ENCODE data around the gene WLS.

WLS gene

DNA sequence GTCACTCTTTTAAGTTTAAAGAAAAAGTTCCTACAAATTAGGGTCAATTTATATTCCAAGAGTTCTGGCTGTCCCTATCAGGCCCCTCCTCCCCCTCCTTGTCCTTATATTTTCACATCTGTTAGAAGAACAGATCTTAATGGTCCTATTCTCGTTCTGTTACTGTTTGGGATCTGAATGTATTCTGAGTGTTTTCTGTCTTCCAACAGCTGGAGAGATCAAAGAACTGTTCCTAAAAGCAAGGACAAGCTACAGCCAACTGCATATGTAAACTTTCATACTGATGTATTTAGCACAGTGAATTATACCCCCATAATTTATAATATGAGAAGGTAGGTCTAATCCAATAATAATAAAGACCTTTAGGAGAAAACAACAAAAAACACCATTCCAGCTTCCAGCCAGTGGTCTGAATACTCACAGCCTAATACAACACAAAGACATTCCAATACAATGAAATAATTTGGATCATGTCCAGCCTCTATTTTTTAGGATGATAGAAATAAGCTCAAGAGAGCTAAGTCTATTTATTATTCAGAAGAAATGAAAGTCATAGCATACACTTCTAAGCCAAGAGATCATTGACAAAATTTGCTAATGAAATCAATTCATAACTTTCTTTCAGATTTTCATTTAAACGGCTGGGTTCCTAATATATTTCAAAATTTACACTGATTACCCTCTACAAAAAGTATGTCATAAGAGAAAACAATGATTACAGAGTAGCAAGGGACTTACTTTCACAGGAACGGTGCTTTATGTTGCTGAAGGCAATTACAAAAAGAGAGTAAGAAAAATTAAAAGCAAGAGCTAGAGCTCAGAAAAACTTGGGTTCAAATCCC lies 25.3 kb downstream of the WLS start:
- H3K4me3 ChIP-seq (ENCODE audit: low read length in 2 of 2), result no peak overlapping the region

DNA sequence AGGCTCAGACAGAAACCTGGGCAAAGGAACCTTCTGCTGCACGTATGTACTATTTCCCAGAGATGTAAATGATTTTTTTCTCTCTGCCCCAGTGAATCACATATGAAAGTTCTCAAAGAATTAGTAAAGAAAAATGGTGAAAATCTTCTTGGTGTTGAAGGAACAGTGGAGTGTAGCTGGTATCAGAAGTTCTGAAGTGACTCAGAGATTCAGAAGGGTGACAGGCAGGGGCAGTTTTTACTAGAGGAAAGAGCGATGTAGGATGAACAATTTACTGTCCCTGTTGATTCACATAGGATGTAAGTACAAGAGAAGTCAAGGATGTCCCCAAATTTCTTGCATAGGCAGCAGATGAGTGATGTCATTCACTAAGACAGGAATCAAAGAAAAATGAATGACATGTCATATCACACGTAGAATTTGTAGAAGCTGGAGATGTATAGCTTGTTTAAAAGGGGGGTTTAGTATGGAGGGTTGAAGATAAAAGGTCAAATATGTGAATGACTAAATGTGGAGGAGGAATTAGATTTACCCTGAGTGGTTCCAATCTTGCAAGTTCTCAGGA lies 26.4 kb downstream of the WLS start:
- Histone ChIP-seq H3K27me3 (ENCODE audit: control insufficient read depth in 3 of 3, insufficient read depth in 3 of 3, low read depth in 1 of 3, low read length in 3 of 3) (peaks cover 0 to 2% (median 0%) of the 10 kb centered on the region in 3 experiments), H4K8ac (ENCODE audit: low read depth, low read length) (no peak overlapping the region), H2BK12ac (ENCODE audit: low read length) (no peak overlapping the region), H3K23ac (ENCODE audit: low read depth, low read length, poor library complexity) (no peak overlapping the region), H3K79me1 (ENCODE audit: low read depth, low read length) (no peaks in the 10 kb centered on the region), H2BK5ac (ENCODE audit: low read length) (no peak overlapping the region), H3K4ac (ENCODE audit: low read length) (no peak overlapping the region), H3K18ac (ENCODE audit: low read length) (no peak overlapping the region), H3K27ac (replicated peaks; ENCODE audit: low read length) (no peak overlapping the region), H3K4me2 (ENCODE audit: insufficient read depth, low read length, poor library complexity, severe bottlenecking) (no peak overlapping the region), H2BK15ac (ENCODE audit: low read length) (no peak overlapping the region), H3K36me3 (replicated peaks in 1 of 2; ENCODE audit: control insufficient read depth in 2 of 2, insufficient read depth in 2 of 2, low read length in 2 of 2) (peaks cover 0 to 49% of the 10 kb centered on the region in 2 donors), H3K14ac (ENCODE audit: low read length) (no peak overlapping the region), H2BK120ac (ENCODE audit: low read depth, low read length) (no peak overlapping the region), H2AK5ac (ENCODE audit: low read depth, low read length) (no peak overlapping the region), H3K4me1 (ENCODE audit: control insufficient read depth in 2 of 2, insufficient read depth in 1 of 2, low read depth in 1 of 2, low read length in 2 of 2) (peaks cover 2 to 3% of the 10 kb centered on the region in 2 donors), H2AFZ (ENCODE audit: low read length) (no peak overlapping the region), H3K9ac (ENCODE audit: low read depth, low read length, poor library complexity) (no peak overlapping the region), H3K9me3 (replicated peaks in 1 of 2; ENCODE audit: control insufficient read depth in 2 of 2, insufficient read depth in 1 of 2, low read depth in 1 of 2, low read length in 2 of 2) (no peaks in the 10 kb centered on the region), H4K91ac (ENCODE audit: low read depth, low read length, poor library complexity) (no peak overlapping the region), H3K4me3 (ENCODE audit: low read length in 2 of 2) (no peak overlapping the region)
- no peak for DNase-seq (ENCODE audit: low spot score)
- no CpG with 5 or more reads among the region's 3 CpGs for WGBS, 2 donors (ENCODE audit: extremely low coverage in 2 of 2, insufficient read length in 2 of 2, insufficient replicate concordance in 1 of 2)

More for the DNA sequence above, 25.3 kb downstream of the WLS start:
- Histone ChIP-seq H3K4ac (ENCODE audit: low read length) (no peak overlapping the region), H3K23ac (ENCODE audit: low read depth, low read length, poor library complexity) (no peak overlapping the region), H4K8ac (ENCODE audit: low read depth, low read length) (no peak overlapping the region), H2AK5ac (ENCODE audit: low read depth, low read length) (no peak overlapping the region), H3K27me3 (ENCODE audit: control insufficient read depth in 3 of 3, insufficient read depth in 3 of 3, low read depth in 1 of 3, low read length in 3 of 3) (peaks cover 0 to 2% (median 0%) of the 10 kb centered on the region in 3 experiments), H3K9ac (ENCODE audit: low read depth, low read length, poor library complexity) (no peak overlapping the region), H3K4me2 (ENCODE audit: insufficient read depth, low read length, poor library complexity, severe bottlenecking) (no peak overlapping the region), H3K36me3 (replicated peaks in 1 of 2; ENCODE audit: control insufficient read depth in 2 of 2, insufficient read depth in 2 of 2, low read length in 2 of 2) (peaks cover 0 to 46% of the 10 kb centered on the region in 2 donors), H4K91ac (ENCODE audit: low read depth, low read length, poor library complexity) (no peak overlapping the region), H3K9me3 (replicated peaks in 1 of 2; ENCODE audit: control insufficient read depth in 2 of 2, insufficient read depth in 1 of 2, low read depth in 1 of 2, low read length in 2 of 2) (no peaks in the 10 kb centered on the region), H2BK12ac (ENCODE audit: low read length) (no peak overlapping the region), H3K79me1 (ENCODE audit: low read depth, low read length) (no peaks in the 10 kb centered on the region), H3K18ac (ENCODE audit: low read length) (no peak overlapping the region), H3K27ac (replicated peaks; ENCODE audit: low read length) (no peak overlapping the region), H2BK120ac (ENCODE audit: low read depth, low read length) (no peak overlapping the region), H2BK5ac (ENCODE audit: low read length) (no peak overlapping the region), H2AFZ (ENCODE audit: low read length) (no peak overlapping the region), H2BK15ac (ENCODE audit: low read length) (no peak overlapping the region), H3K14ac (ENCODE audit: low read length) (no peak overlapping the region), H3K4me1 (ENCODE audit: control insufficient read depth in 2 of 2, insufficient read depth in 1 of 2, low read depth in 1 of 2, low read length in 2 of 2) (peaks cover 7 to 9% of the 10 kb centered on the region in 2 donors)
- DNase-seq (ENCODE audit: low spot score), result no peak
- no CpG with 5 or more reads among the region's 3 CpGs for WGBS, 2 donors (ENCODE audit: extremely low coverage in 2 of 2, insufficient read length in 2 of 2, insufficient replicate concordance in 1 of 2)

DNA sequence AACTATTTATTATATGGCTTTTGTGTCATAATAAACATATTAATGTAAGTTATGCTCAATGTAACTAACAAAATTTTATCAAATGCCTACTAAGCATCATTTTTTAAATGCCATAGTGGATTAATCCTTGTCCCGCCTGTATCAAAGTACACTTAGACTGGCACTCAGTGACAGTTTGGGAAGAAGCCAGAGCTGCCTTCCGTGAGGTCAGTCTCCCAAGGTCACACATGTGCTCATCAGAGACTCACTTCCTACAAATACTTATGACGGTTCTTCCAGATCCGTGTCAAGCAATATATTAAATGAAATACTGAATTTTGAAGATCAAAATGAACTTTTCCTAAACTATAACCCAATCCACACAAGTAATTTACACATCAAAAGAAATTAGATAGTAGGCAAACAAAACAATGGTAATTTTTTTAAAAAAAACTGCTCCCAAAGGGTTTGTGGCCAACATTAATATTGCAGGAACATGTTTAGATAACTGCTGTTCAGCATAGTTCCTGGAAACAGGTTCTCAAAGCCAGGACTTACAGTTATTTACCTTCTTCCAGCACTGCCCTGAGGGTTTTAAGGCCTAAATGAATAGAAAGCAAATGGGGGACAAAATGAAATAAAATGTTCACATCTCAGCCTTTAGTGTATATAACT lies 27.2 kb downstream of the WLS start:
- H3K36me3 ChIP-seq (replicated peaks in 1 of 2; ENCODE audit: control insufficient read depth in 2 of 2, insufficient read depth in 2 of 2, low read length in 2 of 2), result peaks cover 0 to 45% of the 10 kb centered on the region in 2 donors
- no peak for DNase-seq (ENCODE audit: low spot score)
- no peak overlapping the region for H3K18ac ChIP-seq (ENCODE audit: low read length)
- no peaks in the 10 kb centered on the region for H3K9me3 ChIP-seq (replicated peaks in 1 of 2; ENCODE audit: control insufficient read depth in 2 of 2, insufficient read depth in 1 of 2, low read depth in 1 of 2, low read length in 2 of 2)
- H4K91ac ChIP-seq (ENCODE audit: low read depth, low read length, poor library complexity), result no peak overlapping the region
- no peak overlapping the region for H3K23ac ChIP-seq (ENCODE audit: low read depth, low read length, poor library complexity)
- no peak overlapping the region for H3K14ac ChIP-seq (ENCODE audit: low read length)
- no peak overlapping the region for H3K27ac ChIP-seq (replicated peaks; ENCODE audit: low read length)
- H2BK12ac ChIP-seq (ENCODE audit: low read length), result no peak overlapping the region
- H4K8ac ChIP-seq (ENCODE audit: low read depth, low read length), result no peak overlapping the region
- H2AFZ ChIP-seq (ENCODE audit: low read length), result no peak overlapping the region
- H3K9ac ChIP-seq (ENCODE audit: low read depth, low read length, poor library complexity), result no peak overlapping the region
- no peak overlapping the region for H2BK15ac ChIP-seq (ENCODE audit: low read length)
- H3K4me1 ChIP-seq (ENCODE audit: control insufficient read depth in 2 of 2, insufficient read depth in 1 of 2, low read depth in 1 of 2, low read length in 2 of 2), result no peaks in the 10 kb centered on the region
- no peaks in the 10 kb centered on the region for H3K79me1 ChIP-seq (ENCODE audit: low read depth, low read length)
- no peak overlapping the region for H2BK5ac ChIP-seq (ENCODE audit: low read length)
- H3K4me2 ChIP-seq (ENCODE audit: insufficient read depth, low read length, poor library complexity, severe bottlenecking), result no peak overlapping the region
- H3K27me3 ChIP-seq (ENCODE audit: control insufficient read depth in 3 of 3, insufficient read depth in 3 of 3, low read depth in 1 of 3, low read length in 3 of 3), result peaks cover 0 to 2% (median 0%) of the 10 kb centered on the region in 3 experiments
- H3K4ac ChIP-seq (ENCODE audit: low read length), result no peak overlapping the region
- H2AK5ac ChIP-seq (ENCODE audit: low read depth, low read length), result no peak overlapping the region
- no CpG with 5 or more reads among the region's 4 CpGs for WGBS, 2 donors (ENCODE audit: extremely low coverage in 2 of 2, insufficient read length in 2 of 2, insufficient replicate concordance in 1 of 2)
- no peak overlapping the region for H2BK120ac ChIP-seq (ENCODE audit: low read depth, low read length)
- no peak overlapping the region for H3K4me3 ChIP-seq (ENCODE audit: low read length in 2 of 2)
